ENCODE results near the gene MAPT.
"Not testable (repeated sequence)": the region's sequence is repeated elsewhere in the genome, so short reads cannot be mapped to it uniquely, and the experiment has no call there.

MAPT gene

GRCh38 chr17:45956090-45956489 is 61.7 kb downstream of the MAPT start:
- DNase-seq: no peak

- not testable (repeated sequence) for DNase-seq
These were observed 62.4 kb downstream of the MAPT start for GRCh38 chr17:45956746-45957145.

- DNase-seq: no peak
These were observed 64.0 kb downstream of the MAPT start for GRCh38 chr17:45958307-45958706.

GRCh38 chr17:45958994-45959665 is 64.8 kb downstream of the MAPT start:
- no peak for DNase-seq

GRCh38 chr17:45960311-45960710 is 66.0 kb downstream of the MAPT start:
- no peak for DNase-seq

GRCh38 chr17:45961206-45961605 is 66.9 kb downstream of the MAPT start:
- no peak for DNase-seq

GRCh38 chr17:45962221-45962972 is 68.0 kb downstream of the MAPT start:
- DNase-seq: no peak

- no peak for DNase-seq
These were observed 68.9 kb downstream of the MAPT start for GRCh38 chr17:45963283-45963682.

GRCh38 chr17:45963889-45964288 is 69.5 kb downstream of the MAPT start:
- no peak for DNase-seq

GRCh38 chr17:45964634-45965033 is 70.3 kb downstream of the MAPT start:
- DNase-seq: no peak

GRCh38 chr17:45965812-45966211 is 71.5 kb downstream of the MAPT start:
- DNase-seq: no peak

- DNase-seq: no peak
These were observed 72.4 kb downstream of the MAPT start for GRCh38 chr17:45966606-45967280.

GRCh38 chr17:45967378-45967777 is 73.0 kb downstream of the MAPT start:
- no peak for DNase-seq

GRCh38 chr17:45968732-45969131 is 74.4 kb downstream of the MAPT start:
- DNase-seq: no peak

- no peak for DNase-seq
These were observed 75.4 kb downstream of the MAPT start for GRCh38 chr17:45969726-45970125.

- no peak for DNase-seq
These were observed 76.3 kb downstream of the MAPT start for GRCh38 chr17:45970659-45971058.

- DNase-seq: no peak
These were observed 77.4 kb downstream of the MAPT start for GRCh38 chr17:45971698-45972141.

- DNase-seq: no peak
These were observed 78.2 kb downstream of the MAPT start for GRCh38 chr17:45972531-45972930.

- DNase-seq: no peak
These were observed 78.9 kb downstream of the MAPT start for GRCh38 chr17:45973099-45973780.

- DNase-seq: no peak
These were observed 79.8 kb downstream of the MAPT start for GRCh38 chr17:45973946-45974859.

GRCh38 chr17:45974916-45975630 is 80.7 kb downstream of the MAPT start:
- peak in 1 of 2 donors; percentile 48 for DNase-seq
